Hematopoietic multipotent progenitor cell (in vitro differentiated cells): ENCODE data around the gene HECA. TPM values are rescaled to one million over a fixed set of nuclear protein-coding genes. Genes with fewer than 3 reads are reported as not detected.
"Not testable (repeated sequence)": the region's sequence is repeated elsewhere in the genome, so short reads cannot be mapped to it uniquely, and the experiment has no call there.

Experiments
- DNase-seq, 3 donors: peaks; one replicate each; pipeline ENCODE4 v3.0.0-alpha.2; 2011 to 2015; ENCODE audit warnings: low read depth in 2 of 3, low spot score in 2 of 3
- total RNA-seq: library from RNA; depleted of rRNA; stranded (reverse); fragments of >200 nt; gene quantifications from one replicate; pipeline ENCODE4 v1.2.3, GENCODE V29; 2012

HECA gene
- total RNA-seq, 1 donor = 22.4 TPM

DNA sequence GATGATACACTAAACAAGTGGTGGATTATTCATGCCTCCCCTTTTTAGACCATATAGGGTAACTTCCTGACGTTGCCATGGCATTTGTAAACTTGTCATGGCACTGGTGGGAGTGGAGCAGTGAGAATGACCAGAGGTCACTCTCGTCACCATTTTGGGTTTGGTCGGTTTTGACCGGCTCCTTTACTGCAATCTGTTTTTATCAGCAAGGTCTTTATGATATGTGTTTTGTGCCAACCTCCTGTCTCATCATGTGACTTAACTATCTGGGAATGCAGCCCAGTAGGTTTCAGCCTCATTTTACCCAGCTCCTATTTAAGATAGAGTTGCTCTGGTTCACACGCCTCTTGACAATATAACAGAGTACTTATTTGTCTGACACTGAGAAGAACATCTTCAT is 22.2 kb downstream of the HECA start:
- not testable (repeated sequence) for DNase-seq

DNA sequence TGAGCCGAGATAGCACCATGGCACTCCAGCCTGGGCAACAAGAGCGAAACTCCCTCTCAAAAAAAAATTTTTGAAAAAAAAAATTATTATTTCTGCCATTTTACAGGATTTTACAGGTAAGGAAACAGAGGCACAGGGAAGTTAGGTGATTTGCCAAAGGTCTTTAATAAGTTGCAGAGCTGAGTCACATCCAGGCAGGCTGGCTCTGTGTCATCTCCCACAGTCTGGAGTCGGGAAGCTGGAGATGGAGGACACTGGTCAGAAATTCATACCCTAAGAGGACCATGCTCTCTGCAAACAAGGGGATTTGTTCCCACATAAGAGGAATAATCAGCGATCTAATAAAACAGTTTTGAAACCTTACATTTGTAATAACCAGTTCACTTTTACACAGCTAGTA is 24.1 kb downstream of the HECA start:
- no peak for DNase-seq

DNA sequence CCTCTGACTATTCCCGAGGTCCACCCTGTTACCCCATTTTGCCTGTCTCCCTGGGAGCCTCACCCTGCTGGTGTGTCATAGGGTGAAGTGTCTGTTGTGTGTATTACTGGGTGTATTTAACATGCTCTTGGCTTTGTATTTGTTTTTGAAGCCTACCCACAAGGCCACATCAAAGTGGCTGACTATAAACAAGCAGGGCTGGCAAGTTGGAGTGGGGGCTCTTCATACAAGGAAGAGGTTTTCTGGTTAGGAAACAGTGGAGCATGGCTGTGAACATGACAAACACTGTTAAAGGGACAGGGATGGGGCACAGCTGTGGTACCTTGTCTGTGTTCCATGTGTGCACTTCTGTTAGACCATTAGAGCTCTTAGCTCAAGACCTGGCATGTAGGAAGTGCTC is 26.3 kb downstream of the HECA start:
- peak in 1 of 3 donors; percentile 72 for DNase-seq

DNA sequence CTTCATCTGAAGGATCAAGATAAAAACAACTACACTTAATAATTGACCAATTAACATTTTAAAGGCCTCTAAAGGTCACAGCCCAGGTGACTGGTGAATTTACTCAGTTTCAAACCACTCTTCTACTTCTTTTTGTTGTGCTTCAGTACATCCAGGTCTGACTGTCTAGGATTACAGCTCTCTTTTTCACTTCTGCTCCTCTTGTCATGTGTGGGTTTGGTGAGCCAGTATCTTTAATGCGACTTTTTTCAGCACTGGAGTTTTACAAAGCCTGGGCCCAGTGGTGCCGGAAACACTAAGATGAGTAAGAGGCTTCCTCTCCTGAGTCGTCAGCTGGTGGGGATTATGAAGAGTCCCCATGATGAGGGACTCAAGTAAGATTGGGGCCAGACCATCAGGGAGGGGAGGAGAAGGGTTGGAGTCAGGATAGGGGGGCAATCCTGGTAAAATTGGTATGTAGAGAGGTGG is 27.0 kb downstream of the HECA start:
- peak in 1 of 3 donors; percentile 46 for DNase-seq

DNA sequence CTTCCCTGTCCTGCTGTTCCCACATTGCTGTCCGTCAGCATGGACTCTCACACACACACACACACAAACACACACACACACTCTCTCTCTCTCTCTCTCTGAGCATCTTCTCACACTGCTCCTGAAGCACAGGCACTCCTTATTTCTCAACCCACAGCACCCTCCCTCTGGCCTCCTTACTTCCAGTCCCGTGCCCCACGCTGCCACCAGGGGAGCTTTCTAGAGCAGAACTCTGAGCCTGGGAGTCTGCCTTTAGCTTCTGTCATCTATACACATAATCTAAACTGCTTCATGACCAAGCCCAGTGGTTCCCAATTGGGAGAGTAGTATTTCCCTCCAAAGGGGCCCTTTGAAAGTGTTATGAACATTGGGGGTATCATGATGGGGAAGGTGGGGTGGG is 29.1 kb downstream of the HECA start:
- no peak for DNase-seq

DNA sequence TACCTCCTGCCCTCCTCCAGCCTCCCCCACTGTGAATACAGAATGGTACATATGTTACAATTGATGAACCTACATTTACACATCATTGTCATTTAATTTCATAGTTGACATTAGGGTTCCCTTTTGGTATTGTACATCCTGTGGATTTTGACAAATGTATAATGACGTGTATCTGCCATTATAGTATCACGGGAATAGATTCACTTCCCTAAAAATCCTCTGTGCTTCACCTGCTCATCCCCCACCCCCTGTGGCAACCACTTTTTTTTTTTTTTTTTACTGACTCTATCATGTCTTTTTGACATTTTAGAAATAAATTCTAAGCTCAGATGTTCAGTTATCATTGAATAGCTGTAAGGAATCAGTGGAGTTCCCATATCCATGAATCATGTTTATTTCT is 30.4 kb downstream of the HECA start:
- no peak for DNase-seq

DNA sequence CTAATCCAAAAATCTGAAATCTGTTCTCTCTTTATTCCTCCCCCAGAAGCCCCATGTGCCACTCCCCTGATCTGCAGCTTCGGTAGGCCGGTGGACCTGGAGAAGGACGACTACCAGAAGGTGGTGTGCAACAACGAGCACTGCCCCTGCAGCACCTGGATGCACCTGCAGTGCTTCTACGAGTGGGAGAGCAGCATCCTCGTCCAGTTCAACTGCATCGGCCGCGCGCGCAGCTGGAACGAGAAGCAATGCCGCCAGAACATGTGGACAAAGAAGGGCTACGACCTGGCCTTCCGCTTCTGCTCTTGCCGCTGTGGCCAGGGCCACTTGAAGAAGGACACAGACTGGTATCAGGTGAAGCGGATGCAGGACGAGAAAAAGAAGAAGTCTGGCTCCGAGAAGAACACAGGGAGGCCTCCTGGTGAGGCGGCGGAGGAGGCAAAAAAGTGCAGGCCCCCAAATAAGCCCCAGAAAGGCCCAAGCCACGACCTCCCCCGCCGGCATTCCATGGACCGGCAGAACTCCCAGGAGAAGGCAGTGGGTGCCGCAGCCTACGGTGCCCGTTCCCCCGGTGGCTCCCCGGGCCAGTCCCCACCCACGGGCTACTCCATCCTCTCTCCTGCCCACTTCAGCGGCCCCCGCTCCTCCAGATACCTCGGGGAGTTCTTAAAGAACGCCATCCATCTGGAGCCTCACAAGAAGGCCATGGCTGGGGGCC is 31.5 kb downstream of the HECA start:
- DNase-seq = no peak

DNA sequence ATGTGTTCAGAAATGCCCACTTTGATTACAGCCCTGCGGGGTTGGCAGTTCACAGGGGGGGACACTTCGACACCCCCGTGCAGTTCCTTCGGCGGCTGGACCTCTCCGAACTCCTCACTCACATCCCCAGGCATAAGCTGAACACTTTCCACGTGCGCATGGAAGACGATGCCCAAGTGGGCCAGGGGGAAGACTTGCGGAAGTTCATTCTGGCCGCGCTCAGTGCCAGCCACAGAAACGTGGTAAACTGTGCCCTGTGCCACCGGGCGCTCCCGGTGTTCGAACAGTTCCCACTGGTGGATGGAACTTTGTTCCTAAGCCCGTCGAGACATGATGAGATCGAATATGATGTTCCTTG is 32.1 kb downstream of the HECA start:
- no peak for DNase-seq

DNA sequence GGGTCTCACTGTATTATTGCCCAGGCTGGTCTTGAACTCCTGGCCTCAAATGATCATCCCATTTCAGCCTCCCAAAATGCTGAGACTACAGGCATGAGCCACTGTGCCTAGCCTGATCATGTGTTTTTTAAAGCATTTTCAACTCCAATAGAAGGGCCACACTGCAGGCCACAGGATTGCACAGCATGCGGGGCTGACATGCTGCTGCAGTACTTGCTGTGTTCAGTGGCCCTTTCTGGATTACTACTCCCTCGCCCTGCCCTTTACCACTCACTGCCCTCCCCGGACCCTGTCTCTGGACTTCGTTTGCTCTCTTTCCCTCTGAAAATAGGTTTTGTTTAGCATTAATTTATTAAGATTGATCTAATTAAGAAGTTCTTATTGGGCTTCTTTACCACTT is 37.3 kb downstream of the HECA start:
- DNase-seq = no peak

DNA sequence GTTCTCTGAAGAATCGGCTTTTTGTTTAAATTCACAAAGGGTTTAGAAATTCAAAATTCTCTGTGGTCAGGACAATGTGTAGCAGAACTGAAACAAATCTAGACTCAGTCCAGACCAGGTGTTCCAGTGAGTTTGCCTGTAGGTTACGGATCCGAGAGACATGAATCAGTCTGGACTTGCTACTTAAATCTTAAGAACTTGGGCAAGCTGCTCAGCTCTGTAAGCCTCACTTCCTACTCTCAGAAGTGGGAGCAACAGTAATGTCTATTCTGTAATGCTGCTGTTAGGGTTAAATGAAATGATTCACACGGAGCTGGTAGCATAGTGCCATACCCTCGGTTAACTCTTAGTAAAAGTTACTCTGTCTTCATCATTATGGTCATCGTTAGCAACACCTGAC is 37.7 kb downstream of the HECA start:
- DNase-seq = no peak

DNA sequence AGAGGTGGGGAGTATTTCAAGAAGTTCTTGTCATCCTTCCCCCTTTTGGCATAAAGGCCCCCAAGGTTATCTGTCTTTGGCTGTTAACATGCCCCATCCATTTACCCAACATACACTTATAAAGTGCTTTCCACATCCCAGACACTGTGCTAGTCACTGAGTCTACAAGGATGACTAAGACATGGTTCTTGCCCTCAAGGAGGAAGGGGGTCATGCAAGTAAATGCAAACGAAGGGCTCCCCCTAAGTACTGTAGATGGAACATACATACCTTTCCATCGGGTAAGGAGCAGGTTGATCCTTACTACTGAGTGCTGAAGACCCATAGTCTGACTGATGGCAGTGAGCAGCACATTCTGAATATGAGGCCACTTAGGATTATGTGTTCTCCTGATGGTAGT is 38.3 kb downstream of the HECA start:
- peak in 2 of 3 donors; percentile 40 to 44 for DNase-seq

DNA sequence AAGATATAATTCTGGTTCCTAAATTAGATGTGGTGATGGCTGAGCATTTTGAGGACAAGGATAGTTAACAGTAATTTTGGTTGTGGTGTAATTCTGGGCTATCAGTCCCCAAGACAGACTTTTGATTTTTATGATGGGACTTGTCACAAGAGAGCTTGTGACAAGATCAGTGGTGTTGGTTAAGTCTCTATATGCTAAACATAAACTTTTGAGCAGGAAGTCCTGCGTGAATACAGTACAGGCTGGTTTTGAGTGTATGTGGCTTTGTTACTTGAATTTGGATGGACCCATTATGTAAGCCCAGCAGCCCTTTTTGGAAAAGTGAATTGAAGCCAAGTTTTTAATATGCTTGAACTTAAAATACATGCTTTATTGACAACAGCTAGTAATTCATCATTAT is 38.9 kb downstream of the HECA start:
- no peak for DNase-seq

DNA sequence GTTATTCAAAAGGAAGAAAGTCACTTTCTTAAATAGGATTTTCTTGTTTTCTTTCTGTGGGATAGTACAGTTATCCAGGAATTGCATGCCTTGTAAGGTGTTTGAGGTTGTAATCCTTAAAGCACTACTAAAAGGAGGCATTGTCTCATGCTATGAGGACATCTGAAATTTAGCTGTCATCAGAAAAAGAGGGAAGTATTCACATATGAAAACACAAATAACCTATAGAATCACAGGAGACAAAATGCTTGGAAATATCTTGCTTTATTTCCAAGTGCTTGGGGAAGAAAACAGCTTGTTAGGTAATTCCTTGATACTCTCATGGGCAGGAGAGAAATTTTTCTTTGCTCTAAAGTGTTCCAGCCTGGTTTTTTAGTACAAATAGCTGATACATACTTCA is 40.1 kb downstream of the HECA start:
- no peak for DNase-seq

DNA sequence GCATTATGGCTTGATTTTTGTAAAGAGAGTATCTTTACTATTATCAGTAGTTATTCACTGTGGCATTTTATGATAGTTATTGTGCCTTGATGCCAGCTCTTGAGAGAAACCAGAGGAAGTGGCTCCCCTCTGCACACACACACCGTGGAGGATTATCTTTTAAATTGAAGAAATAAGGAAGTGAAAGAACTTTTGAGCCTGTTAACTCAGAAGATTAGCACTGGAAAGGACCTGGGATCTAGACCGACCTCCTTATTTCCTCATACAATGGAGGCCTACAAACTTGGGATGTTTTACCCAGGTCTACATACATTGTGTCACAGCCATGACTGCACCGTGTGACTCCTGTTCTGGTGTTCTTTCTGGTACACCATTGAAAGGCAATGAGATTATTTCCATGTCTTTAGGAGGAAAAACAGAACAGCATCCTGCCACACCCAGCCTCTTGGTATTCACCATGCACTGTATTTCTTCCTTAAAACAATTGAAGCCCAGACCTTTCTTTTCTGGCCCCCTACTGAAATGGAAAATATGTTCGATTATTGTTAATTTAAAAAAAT is 40.6 kb downstream of the HECA start:
- peak in 1 of 3 donors; percentile 55 for DNase-seq

DNA sequence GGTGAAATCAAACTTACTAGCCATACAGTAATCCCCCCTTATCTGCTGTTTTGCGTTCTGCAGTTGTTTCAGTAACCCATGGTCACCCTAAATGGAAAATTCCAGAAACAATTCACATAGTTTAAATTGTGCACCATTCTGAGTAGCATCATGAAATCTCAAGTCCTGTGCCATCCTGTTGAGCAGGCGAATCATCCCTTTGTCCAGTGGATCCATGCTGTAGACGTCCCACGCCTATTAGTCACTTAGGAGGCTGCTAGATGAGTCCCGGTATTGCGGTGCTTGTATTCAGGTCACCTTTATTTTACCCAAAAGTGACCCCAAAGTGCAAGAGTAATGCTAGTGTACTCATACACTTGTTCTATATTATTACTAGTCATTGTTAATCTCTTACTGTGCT is 46.4 kb downstream of the HECA start:
- no peak for DNase-seq

DNA sequence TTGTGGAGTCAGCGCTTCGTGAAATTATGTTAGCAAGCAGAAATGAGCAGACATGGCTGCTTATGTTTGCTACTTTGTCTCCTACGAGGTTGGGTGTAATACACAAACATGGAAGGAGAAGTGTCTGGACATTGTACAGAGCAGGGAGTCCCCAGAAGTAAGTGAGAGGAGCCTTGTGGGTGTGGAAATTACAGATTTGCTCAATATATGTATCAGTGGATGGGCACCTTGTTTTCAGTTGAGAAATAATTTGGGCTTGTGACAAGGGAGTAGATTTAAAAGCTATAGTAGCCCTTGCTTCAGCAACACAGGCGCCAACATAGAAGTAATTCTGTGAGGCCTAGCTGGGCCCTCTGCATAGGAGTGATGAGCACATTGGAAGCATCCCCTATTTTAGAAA is 49.2 kb downstream of the HECA start:
- no peak for DNase-seq

DNA sequence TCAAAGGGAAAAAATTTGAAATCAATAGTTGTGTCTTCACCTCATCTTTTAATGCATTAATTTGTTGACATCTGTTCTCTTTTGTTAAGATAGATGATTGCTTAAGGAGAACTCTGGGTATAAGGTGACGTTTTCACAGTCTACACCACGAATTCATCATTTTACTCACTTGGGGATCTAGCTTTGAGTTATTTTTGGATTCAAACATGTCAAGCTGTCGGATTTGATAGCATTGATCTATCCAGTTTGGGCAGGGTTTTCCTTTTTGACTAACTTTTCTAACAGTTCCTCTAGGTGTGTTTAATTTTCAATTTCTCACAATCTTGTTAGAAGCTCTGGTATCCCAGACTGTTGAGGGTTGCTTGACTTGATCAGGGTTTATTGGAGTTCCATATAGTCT is 49.6 kb downstream of the HECA start:
- DNase-seq = no peak

DNA sequence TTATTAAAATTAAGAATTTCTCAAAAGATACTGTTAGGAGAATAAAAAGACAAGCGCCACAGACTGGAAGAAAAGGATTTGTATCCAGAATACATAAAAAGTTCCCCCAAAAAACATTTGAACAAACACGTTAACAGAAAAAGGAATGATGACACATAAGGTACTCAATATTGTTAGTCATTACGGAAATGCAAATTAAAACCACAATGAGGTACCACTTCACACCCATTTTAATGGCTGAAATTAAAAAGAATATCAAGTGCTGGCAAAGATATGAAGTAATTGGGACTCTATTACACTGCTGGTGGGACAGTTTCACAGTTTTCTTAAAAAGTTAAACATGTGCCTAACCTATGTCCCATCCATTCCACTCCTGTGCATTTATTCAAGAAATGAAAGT is 51.4 kb downstream of the HECA start:
- DNase-seq = no peak

DNA sequence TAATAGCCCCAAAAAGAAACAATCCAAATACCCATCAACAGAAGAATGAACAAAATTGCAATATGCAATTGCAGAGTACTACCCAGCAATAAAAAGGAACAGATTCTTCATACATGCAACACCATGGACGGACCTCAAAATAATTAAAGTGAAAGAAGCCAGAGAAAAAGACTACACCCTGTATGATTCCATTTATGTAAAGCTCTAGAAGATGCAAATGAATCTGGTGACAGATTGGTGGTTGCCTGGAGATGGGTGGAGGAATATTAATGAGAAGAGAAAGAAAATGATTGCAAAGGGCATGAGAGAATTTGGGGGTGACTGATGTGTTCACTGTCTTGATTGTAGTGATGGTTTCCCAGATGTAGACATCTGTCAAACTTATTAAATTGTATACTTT is 51.8 kb downstream of the HECA start:
- no peak for DNase-seq

DNA sequence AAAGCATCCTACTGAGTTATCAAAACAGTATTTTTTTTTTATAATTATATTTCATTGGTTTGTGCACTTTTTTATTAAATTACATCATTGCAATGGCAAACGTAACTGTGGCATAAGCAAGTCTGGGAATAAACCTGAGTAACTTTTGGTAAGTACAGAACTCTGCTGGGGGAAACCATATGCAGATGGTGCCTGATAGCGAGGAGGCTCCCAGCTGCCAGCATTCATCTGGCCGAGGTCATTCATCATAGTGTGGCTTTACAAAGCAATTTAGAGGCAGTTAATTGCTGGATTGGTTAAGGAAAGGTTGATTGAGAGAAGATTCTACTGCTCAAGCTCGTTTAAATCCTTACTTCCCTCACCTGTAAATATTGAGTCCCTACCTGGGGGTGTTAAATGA is 52.6 kb downstream of the HECA start:
- peak in 2 of 3 donors; percentile 57 to 86 for DNase-seq

DNA sequence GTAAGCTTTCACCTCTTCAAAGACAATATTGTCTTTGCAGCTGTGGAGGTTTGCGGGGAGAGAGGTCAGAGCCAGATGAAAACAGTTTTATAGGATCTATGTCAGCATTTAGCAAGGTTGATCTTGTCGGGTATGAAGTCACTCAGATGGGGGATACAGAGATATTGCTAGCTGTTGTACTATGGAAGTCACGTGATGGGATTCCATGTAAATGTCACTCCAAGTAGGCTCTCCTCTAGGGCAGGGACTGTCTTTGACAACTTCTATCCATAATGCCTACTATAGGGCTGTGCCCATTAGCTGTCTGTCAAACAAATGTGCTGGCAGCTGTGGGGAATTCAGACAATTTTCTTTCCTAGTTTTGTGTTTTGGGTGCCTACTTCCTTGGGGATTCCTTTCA is 54.8 kb downstream of the HECA start:
- no peak for DNase-seq

DNA sequence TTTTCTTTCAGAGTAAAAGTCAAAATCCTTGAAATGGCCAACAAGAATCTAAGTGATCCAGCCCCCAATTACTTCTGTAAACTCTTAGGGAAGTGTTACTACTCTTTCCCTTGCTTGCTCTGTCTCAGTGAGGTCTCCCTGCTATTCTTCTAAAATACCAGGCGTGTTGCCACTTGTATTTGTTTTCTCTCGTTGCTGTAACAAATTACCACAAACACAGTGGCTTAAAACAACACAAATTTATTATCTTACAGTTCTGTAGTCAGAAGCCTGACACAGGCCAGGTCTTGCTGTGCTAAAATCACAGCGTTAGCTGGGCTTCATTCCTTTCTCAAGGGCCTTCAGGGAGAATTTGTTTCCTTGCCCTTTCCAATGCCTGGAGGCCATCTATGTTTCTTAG is 59.9 kb downstream of the HECA start:
- no peak for DNase-seq
